Naive B cell (primary cell): ENCODE measurements around the gene MEGF10. TPM values are rescaled to one million over a fixed set of nuclear protein-coding genes. Genes with fewer than 3 reads are reported as not detected.

ENCODE experiments used
- ATAC-seq, 2 donors: fragments of 150-1000 bp; cut with Tn5 transposase; 2 replicates each; pipeline ENCODE4 v1.10.0; 2021; ENCODE audit warnings: low read depth in 2 of 2, mild to moderate bottlenecking in 2 of 2, moderate library complexity in 2 of 2
- DNase-seq: peaks from one replicate; pipeline ENCODE4 v3.0.0; 2022
- H3K27ac Mint-ChIP-seq, 6 donors: one replicate each; pipeline ENCODE4 v1.8.0; 2020 to 2022; ENCODE audit warnings: mild to moderate bottlenecking in 6 of 6, mixed read lengths in 6 of 6, moderate library complexity in 5 of 6, inconsistent platforms in 2 of 6
- H3K27me3 Mint-ChIP-seq, 3 donors: one replicate each; pipeline ENCODE4 v1.8.0; 2021 to 2022; ENCODE audit warnings: mixed read lengths in 3 of 3, mild to moderate bottlenecking in 1 of 3
- H3K36me3 Mint-ChIP-seq, 2 donors: one replicate each; pipeline ENCODE4 v1.8.0; 2020 to 2022; ENCODE audit warnings: mixed read lengths in 2 of 2, inconsistent platforms in 1 of 2, mild to moderate bottlenecking in 1 of 2
- H3K4me1 Mint-ChIP-seq, 3 donors: one replicate each; pipeline ENCODE4 v1.8.0; 2020 to 2022; ENCODE audit warnings: mixed read lengths in 3 of 3, inconsistent platforms in 1 of 3, mild to moderate bottlenecking in 1 of 3, moderate library complexity in 1 of 3
- H3K4me3 Mint-ChIP-seq, 8 donors: one replicate each; pipeline ENCODE4 v1.8.0; 2020 to 2022; ENCODE audit warnings: mild to moderate bottlenecking in 8 of 8, mixed read lengths in 8 of 8, moderate library complexity in 8 of 8, inconsistent platforms in 2 of 8
- H3K9me3 Mint-ChIP-seq, 7 donors: one replicate each; pipeline ENCODE4 v1.8.0; 2020 to 2022; ENCODE audit warnings: mixed read lengths in 7 of 7, mild to moderate bottlenecking in 5 of 7, inconsistent platforms in 2 of 7, moderate library complexity in 1 of 7
- polyA plus RNA-seq, 6 donors: library from polyadenylated mRNA; unstranded; fragments of 300-500 nt; fragmentation: Illumina TruSeq; gene quantifications; one replicate each; pipeline ENCODE4 v1.2.3, GENCODE V29; 2021; ENCODE audit warnings: low read depth in 6 of 6

The MEGF10 gene
- polyA plus RNA-seq, 6 donors from 2014 or later: 0.03 TPM; not detected in 5

GRCh38 chr5:127492854-127493738, 202.5 kb downstream of the MEGF10 start:
- Mint-ChIP-seq H3K4me1 (no peaks in the 10 kb centered on the region), H3K9me3 (peaks cover 0 to 3% (median 0%) of the 10 kb centered on the region in 7 donors), H3K27me3 (peaks cover 8 to 25% (median 20%) of the 10 kb centered on the region in 3 donors), H3K4me3 (no peak overlapping the region), H3K36me3 (no peaks in the 10 kb centered on the region), H3K27ac (peak overlapping the region in 1 of 6 donors; percentile 54)
- peak; percentile 39 for DNase-seq
- ATAC-seq: peak; percentile 43 to 62

- DNase-seq (no peak), ATAC-seq (no peak)
- Mint-ChIP-seq H3K4me3 (no peak overlapping the region), H3K9me3 (peaks cover 0 to 3% (median 0%) of the 10 kb centered on the region in 7 donors), H3K4me1 (no peaks in the 10 kb centered on the region), H3K36me3 (no peaks in the 10 kb centered on the region), H3K27ac (no peak overlapping the region), H3K27me3 (peaks cover 0 to 13% (median 10%) of the 10 kb centered on the region in 3 donors)
Observed at GRCh38 chr5:127498548-127498947, 208.0 kb downstream of the MEGF10 start.

DNA sequence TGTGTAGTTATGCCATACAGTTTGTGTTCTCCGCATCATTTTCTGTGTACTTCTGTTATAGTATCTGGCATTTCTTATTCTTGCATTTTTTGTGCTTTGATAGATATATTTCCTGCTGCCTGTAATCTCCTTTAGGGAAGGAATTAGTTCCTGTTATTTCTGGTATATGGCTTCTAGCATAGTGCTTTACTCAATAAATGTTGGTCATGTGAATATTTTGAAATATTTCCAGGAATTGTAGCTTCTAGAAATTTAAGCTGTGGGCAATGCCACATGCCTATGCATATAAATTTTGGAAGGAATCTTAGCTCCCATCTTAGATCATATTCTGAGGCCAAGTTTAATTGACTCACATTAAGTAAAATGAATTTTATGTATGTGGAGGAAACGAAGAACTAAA, 215.3 kb downstream of the MEGF10 start:
- Mint-ChIP-seq H3K4me1 (no peaks in the 10 kb centered on the region), H3K36me3 (no peaks in the 10 kb centered on the region), H3K9me3 (no peaks in the 10 kb centered on the region), H3K27me3 (peaks cover 5 to 18% (median 8%) of the 10 kb centered on the region in 3 donors), H3K27ac (no peak overlapping the region), H3K4me3 (no peak overlapping the region)
- DNase-seq (no peak), ATAC-seq (no peak)

DNA sequence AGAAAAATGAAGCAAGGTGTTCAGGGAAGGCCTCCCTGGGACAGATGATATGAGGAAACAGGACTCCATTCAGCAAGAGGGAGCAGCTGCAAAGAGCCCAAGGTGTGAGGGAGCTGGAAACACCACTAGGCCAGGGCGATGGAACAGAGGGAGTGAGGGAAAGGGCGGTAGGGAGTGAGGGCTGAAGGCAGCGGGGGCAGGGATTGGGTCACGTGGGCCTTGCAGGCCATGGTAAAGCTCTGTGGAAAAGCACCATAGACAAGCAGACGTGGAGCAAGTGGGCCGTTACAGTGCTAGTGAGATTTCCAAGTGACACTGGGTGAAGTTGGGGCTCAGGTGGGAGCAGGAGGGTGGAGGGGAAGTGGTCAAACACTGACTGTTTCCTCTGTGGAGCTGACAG, 216.0 kb downstream of the MEGF10 start:
- Mint-ChIP-seq H3K4me1 (no peaks in the 10 kb centered on the region), H3K27ac (peak overlapping the region in 1 of 6 donors; percentile 58), H3K9me3 (no peaks in the 10 kb centered on the region), H3K4me3 (no peak overlapping the region), H3K36me3 (peaks cover 0 to 5% of the 10 kb centered on the region in 2 donors), H3K27me3 (peaks cover 12 to 25% (median 12%) of the 10 kb centered on the region in 3 donors)
- no peak for DNase-seq
- no peak for ATAC-seq

DNA sequence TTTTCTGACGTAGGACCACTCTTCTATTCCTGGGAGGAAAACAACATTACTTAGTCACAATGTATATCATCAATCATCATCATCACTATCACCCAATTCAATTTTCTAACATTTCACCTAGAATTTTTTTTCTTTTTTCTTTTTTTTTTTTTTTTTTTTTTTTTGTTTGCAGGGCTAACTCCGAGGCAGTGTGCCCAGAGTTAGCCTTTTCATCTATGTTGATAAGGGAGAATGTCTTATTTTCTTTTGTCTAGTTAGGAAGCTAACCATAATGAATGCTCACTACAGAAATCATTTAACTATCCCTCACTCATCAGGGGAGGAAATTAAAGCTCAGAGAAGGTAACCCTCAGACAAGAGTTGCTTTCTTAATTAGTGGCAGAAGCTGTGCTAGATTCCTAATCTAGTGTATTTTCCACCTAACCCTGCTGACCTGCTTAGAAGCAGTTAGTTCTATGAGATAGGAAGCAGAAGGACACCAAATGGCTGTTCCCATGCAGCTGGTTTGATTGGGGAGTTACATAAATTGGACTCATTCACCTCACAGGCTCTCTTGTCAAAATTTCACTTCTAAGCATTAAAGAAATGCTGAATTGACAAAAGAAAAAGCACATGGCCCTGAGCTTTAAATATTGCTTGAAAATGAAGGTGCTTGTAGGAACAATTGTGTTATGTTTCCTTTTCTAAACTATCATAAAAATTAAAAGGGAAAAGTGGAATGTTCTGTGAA, 218.2 kb downstream of the MEGF10 start:
- peaks cover 0 to 6% of the 10 kb centered on the region in 2 donors for H3K36me3 Mint-ChIP-seq
- H3K9me3 Mint-ChIP-seq: no peaks in the 10 kb centered on the region
- DNase-seq: no peak
- H3K4me1 Mint-ChIP-seq: no peaks in the 10 kb centered on the region
- ATAC-seq: no peak
- no peak overlapping the region for H3K4me3 Mint-ChIP-seq
- H3K27me3 Mint-ChIP-seq: peaks cover 16 to 39% (median 22%) of the 10 kb centered on the region in 3 donors
- peak overlapping the region in 1 of 6 donors; percentile 31 for H3K27ac Mint-ChIP-seq

Other genes starting within 250 kb of the MEGF10 start
- gene C5orf63, start 217.3 kb upstream of the MEGF10 start, polyA plus RNA-seq: 10 to 100 TPM in 3 of 6 donors, 1 to 10 TPM in 3; 7.7 to 17.5 (median 9.8) TPM
- 10 to 100 TPM; 25.5 to 36.4 (median 30.7) TPM for gene PRRC1, start 226.8 kb downstream of the MEGF10 start, polyA plus RNA-seq